IPS DF 19.7 (cell line): ENCODE measurements around the gene C1QTNF7.

Source experiments
- DNase-seq: peaks from one replicate; pipeline ENCODE4 v3.0.0-alpha.2; 2013; ENCODE audit warnings: low read depth, low spot score

The C1QTNF7 gene

GRCh38 chr4:15427701-15428100, at the start of gene C1QTNF7:
C1QTNF7 (plus strand) TSS chr4:15428033; CDS start chr4:15435744, 7,711 bp downstream.
- no peak for DNase-seq

- no peak for DNase-seq
These were observed 49.8 kb upstream of the C1QTNF7 start for GRCh38 chr4:15378062-15378461.

DNA sequence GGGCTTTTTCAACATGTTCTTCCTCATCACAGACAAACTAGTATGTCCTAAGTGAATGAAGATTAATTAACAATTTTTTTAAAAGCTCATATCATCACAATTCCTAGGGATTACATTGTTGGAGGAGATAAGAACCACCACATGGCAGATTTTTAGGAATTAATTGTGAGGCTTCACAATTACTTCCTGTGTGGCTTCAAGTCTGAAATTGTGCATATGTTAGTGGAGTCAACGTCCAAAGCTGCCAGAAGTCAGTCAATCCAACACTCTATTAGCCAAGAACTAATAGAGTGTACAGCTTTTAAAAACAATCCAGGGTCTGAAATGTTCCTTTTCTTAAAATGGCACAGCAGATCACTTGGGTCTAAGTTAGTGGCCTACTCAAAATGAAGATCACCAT, 49.3 kb upstream of the C1QTNF7 start:
- no peak for DNase-seq

- DNase-seq = no peak
These were observed 46.0 kb upstream of the C1QTNF7 start for GRCh38 chr4:15381806-15382338.

GRCh38 chr4:15382669-15383273, 45.1 kb upstream of the C1QTNF7 start:
- no peak for DNase-seq

DNA sequence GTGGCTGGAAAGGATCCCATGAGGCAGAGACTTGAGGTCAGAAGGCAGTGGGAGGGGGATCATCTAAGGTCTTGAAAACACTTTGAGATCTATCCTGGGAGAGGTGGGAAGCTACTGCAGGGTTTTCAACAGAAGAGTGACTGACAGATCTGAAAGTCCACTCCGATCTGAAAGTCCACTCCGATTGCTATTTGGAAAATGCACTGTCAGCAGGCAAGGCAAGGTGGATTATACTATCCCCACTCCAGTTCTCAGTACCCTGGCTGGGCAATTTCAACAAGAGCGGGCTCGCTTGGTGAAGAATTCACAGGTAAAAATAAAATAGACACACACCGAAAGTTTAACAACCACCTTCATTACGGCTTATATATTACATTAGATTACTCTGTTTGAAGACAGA, 42.3 kb upstream of the C1QTNF7 start:
- DNase-seq = no peak

- DNase-seq = no peak
These were observed 41.9 kb upstream of the C1QTNF7 start for GRCh38 chr4:15385928-15386327.

DNA sequence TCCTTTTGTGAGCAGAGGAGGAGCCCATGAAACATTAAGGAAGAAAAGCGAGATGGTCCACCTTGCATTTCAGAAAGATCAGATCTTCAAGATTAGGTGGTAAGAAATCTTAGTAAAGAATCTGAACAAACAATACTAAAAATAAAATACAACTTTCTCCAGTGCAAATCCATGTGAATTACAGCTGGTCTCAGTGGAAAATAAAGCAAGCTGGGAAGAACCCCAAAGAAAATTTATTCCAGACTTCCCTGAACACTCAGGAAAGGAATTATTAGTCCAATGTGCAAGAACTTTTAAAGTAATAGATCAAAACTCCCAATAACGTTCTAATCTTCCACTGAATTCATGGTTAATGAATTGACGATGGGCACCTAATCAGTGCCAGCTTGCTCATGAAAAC, 37.3 kb upstream of the C1QTNF7 start:
- no peak for DNase-seq

DNA sequence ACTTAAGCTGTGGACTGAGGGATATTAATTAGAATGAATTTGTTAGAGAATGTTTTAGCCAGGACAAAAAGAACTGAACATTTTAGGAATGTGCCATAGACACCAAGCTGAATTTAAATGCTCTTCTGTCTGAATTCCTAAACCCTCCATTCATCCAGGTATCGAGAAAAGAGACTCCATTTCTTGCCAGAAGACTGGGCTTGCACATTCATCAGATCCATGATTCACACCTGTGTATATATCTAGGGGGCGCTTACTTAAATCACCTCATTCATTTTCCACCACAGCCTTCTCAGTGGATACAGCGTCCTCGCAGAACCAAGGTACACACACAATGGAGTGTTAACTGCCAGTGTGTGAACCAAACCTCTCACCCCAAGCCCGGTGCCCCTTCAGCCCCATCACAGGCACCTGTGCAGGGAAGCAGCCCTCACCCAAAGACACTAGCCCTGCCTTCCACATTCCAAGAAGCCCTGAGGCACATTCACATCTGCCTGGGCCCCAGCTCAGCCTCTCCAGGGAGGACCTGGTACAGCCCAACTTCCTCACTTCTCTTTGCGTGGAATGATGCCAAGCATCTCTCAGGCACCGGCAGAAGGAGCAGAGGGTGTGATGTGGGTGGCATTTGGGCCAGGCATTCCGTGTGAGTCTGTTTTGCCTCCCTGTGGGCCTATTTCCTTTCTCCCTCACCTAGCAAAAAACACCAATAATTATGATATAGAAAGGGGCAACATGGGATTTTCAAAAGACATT, 35.6 kb upstream of the C1QTNF7 start:
- DNase-seq = no peak

GRCh38 chr4:15395311-15395710, 32.5 kb upstream of the C1QTNF7 start:
- no peak for DNase-seq

DNA sequence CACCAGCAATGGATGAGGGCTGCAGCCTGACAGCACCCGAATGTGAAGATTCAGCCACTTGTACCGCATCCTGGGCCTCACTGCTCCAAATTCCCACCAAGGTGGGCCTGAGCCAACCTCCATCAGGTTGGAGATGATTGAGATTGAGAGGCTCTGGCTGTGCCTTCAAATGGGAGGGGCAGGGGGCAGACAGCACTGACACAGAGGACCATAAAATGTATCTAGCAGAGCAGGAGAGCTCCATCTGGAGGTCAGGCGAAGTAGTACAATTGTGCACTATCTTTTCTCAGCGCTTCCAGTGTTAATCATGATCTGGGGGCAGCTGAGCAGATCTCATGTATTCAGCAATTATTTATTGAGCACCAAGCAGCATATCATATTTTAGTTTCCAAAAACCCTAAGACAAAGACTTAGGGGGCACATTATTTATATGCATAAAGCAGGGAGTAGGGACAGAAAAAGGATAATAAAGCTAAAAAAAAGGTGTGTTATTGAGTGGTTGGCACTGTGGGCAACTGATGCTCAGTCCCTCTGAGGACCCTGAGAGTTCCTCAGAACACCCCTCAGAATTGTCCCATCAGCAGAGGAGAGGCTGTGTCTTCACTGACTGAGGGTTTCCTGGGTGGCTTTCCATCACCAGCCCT, 31.6 kb upstream of the C1QTNF7 start:
- peak; percentile 23 for DNase-seq

DNA sequence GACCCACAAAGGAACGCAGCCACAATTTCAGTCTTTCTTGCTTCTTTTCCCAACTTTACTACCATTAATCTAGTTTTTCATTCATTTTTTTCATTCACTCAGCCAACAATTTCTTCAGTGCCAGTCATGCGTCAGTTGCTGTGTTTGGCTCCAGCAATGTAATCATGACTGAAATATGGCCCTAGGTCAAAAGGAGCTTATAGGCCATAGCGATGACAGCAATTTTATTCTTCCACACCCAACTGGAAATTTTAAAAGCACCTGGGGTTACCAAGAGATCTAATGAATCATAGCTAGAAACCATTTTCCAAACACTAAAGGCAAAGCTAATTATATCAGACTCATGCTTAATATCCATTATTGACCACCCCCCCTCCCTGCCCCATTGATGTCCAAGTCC, 29.8 kb upstream of the C1QTNF7 start:
- no peak for DNase-seq

- no peak for DNase-seq
These were observed 29.1 kb upstream of the C1QTNF7 start for GRCh38 chr4:15398732-15399131.

GRCh38 chr4:15400226-15400625, 27.6 kb upstream of the C1QTNF7 start:
- DNase-seq = no peak

DNA sequence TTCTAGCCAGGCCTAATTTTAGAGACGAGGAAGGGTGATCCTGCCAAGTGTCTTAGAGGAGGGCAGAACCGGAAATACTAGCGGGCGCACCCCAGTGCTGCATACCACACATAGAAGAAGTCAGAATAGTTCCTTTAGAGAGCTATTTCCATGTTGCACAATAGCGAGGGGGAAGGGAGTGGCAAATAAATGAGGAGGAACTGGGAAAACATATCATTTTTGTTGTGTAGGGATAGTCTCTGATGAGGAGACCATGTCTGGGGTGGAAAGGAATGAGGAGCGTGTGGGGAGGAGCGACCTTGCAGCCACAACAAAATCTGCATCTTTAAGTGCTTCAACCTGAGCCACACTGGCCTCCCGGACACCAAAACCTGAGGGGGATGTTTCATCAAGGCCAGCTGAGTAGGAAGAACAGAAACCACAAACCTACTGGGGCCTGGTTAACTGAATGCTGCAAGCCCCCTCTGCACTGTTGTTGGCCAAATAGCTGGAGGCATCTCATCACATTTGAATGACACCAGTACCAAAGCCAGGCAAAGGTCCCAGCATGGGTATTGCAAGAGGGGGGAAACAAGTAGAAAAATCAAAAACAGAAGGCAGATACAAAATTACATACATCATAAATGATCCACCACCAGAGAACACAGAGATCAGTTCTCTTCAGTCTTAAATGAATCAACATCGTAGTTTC, 26.7 kb upstream of the C1QTNF7 start:
- DNase-seq = no peak

GRCh38 chr4:15402146-15402545, 25.7 kb upstream of the C1QTNF7 start:
- no peak for DNase-seq

DNA sequence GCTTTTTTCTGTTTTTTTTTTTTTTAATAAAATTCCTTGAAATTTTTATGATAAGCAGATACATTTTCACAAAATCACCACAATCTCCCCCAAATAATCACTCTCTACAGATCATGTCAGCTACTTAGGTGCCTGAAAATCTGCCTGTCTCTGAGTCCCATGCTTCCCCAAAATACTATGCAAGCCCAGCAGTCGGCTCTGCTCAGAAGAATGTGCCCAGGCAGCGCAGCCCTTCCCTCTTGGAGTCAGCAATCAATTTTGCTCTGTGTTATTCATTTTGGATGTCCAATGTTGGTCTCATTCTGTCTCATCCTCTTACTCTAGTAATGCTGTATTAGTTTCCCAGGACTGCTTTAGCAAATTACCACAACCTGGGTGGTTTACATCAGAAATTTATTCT, 24.9 kb upstream of the C1QTNF7 start:
- no peak for DNase-seq

- DNase-seq = no peak
These were observed 22.8 kb upstream of the C1QTNF7 start for GRCh38 chr4:15405018-15405417.

- DNase-seq = no peak
These were observed 17.1 kb upstream of the C1QTNF7 start for GRCh38 chr4:15410750-15411149.

DNA sequence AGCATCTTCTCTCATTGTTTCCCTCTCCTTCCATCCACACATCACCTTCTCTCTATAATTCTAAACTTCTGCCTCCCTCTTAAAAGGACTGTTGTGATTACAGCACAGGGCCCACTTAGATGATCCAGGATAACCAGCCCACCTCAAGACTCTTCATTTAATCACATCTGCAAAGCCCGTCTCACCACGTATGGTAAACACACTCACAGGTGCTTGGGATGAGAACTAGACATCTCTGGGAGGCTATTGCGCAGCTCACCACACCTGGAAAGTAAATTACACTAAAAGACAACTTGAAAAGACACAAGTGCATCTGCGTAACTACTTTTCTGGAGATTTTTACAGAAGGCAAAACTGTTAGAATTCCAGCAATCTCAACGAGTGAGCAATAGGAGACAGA, 15.4 kb upstream of the C1QTNF7 start:
- DNase-seq = no peak

GRCh38 chr4:15413010-15413622, 14.7 kb upstream of the C1QTNF7 start:
- DNase-seq = no peak

DNA sequence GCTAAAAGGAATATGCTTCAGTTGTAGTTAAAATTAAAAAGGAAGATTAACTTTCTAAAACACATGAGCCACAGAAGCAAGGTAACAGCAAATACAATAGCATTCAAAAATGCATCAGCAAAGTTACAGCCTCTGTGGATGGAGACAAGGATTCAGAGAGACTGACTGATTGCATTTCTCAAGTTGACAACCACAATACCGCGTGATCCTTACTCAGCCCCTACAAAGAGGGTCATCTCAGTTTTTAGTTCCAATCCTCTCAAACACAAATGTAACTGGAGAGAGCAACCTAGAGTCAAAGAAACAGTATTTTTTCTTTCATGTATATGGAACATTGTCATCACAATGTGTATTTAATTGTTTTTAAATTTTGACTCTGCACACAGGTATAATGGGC, 14.2 kb upstream of the C1QTNF7 start:
- DNase-seq = no peak
